Right renal cortex interstitium (tissue), 3 donors: ENCODE data around the gene MRPL38. TPM values are rescaled to one million over a fixed set of nuclear protein-coding genes. Genes with fewer than 3 reads are reported as not detected.

Experiments
- DNase-seq, 3 donors: peaks; one replicate each; pipeline ENCODE4 v3.0.0-alpha.2; 2013; ENCODE audit warnings: low read depth in 3 of 3, low spot score in 2 of 3
- polyA plus RNA-seq, 3 donors: library from polyadenylated mRNA; unstranded; fragments of 120-200 nt; gene quantifications; one replicate each; pipeline ENCODE4 v1.2.1, GENCODE V29; 2013; ENCODE audit not compliant: insufficient read length in 3 of 3

MRPL38 gene
- polyA plus RNA-seq, 3 donors, result 66.2 to 77.1 (median 66.7) TPM

GRCh38 chr17:75920045-75920560 lies 15.4 kb upstream of the MRPL38 start:
- DNase-seq, result no peak

GRCh38 chr17:75919611-75920010 lies 14.9 kb upstream of the MRPL38 start:
- no peak for DNase-seq

GRCh38 chr17:75917917-75918445 lies 13.3 kb upstream of the MRPL38 start:
- no peak for DNase-seq

GRCh38 chr17:75917141-75917916 lies 12.6 kb upstream of the MRPL38 start:
- no peak for DNase-seq

- no peak for DNase-seq
These were observed 10.6 kb upstream of the MRPL38 start for GRCh38 chr17:75915268-75915667.

GRCh38 chr17:75914643-75915267 lies 10.1 kb upstream of the MRPL38 start:
- DNase-seq, result no peak

- DNase-seq, result no peak
These were observed 9.0 kb upstream of the MRPL38 start for GRCh38 chr17:75913537-75914210.

GRCh38 chr17:75910699-75911098 lies 6.0 kb upstream of the MRPL38 start:
- no peak for DNase-seq

- DNase-seq, result no peak
These were observed 5.2 kb upstream of the MRPL38 start for GRCh38 chr17:75909812-75910274.

GRCh38 chr17:75909051-75909811 lies 4.5 kb upstream of the MRPL38 start:
- no peak for DNase-seq

- DNase-seq, result no peak
These were observed 3.5 kb upstream of the MRPL38 start for GRCh38 chr17:75908201-75908600.

GRCh38 chr17:75906143-75906884 lies 1.6 kb upstream of the MRPL38 start:
- no peak for DNase-seq

- DNase-seq, result no peak
These were observed 2.3 kb downstream of the MRPL38 start for GRCh38 chr17:75902406-75902805.

GRCh38 chr17:75901727-75902126 lies 3.0 kb downstream of the MRPL38 start:
- no peak for DNase-seq

GRCh38 chr17:75900691-75901533 lies 3.8 kb downstream of the MRPL38 start:
- DNase-seq, result no peak

GRCh38 chr17:75899767-75900468 lies 4.8 kb downstream of the MRPL38 start:
- DNase-seq, result no peak

GRCh38 chr17:75899353-75899752 lies 5.3 kb downstream of the MRPL38 start:
- no peak for DNase-seq

- no peak for DNase-seq
These were observed 5.9 kb downstream of the MRPL38 start for GRCh38 chr17:75898791-75899190.
